Effector memory CD8-positive, alpha-beta T cell (primary cell): ENCODE results near the gene CD1E.

Experiments
- ATAC-seq: fragments of 150-1000 bp; cut with Tn5 transposase; replicated peaks from 2 replicates; pipeline ENCODE4 v1.10.0; 2021; ENCODE audit warnings: mild to moderate bottlenecking, moderate library complexity
- DNase-seq, 3 experiments: peaks; one replicate each; pipeline ENCODE4 v3.0.0; 2021
- H3K27ac Mint-ChIP-seq, 2 donors: one replicate each; pipeline ENCODE4 v1.8.0; 2022; ENCODE audit warnings: mild to moderate bottlenecking in 2 of 2, mixed read lengths in 2 of 2, moderate library complexity in 2 of 2
- H3K27me3 Mint-ChIP-seq, 2 donors: one replicate each; pipeline ENCODE4 v1.8.0; 2022; ENCODE audit warnings: mixed read lengths in 2 of 2
- H3K36me3 Mint-ChIP-seq: one replicate; pipeline ENCODE4 v1.8.0; 2022; ENCODE audit warnings: mild to moderate bottlenecking, moderate library complexity, mixed read lengths; ENCODE audit not compliant: insufficient read depth
- H3K4me1 Mint-ChIP-seq, 2 donors: one replicate each; pipeline ENCODE4 v1.8.0; 2022; ENCODE audit warnings: low read depth in 2 of 2, mixed read lengths in 2 of 2
- H3K4me3 Mint-ChIP-seq, 2 donors: one replicate each; pipeline ENCODE4 v1.8.0; 2022; ENCODE audit warnings: mild to moderate bottlenecking in 2 of 2, mixed read lengths in 2 of 2, moderate library complexity in 2 of 2
- H3K9me3 Mint-ChIP-seq, 2 donors: one replicate each; pipeline ENCODE4 v1.8.0; 2022; ENCODE audit warnings: mixed read lengths in 2 of 2

The CD1E gene

GRCh38 chr1:158390331-158390730, 36.6 kb downstream of the CD1E start:
- no peaks in the 10 kb centered on the region for H3K9me3 Mint-ChIP-seq
- DNase-seq = no peak
- no peak overlapping the region for H3K27ac Mint-ChIP-seq
- peaks cover 22 to 43% of the 10 kb centered on the region in 2 donors for H3K27me3 Mint-ChIP-seq
- H3K36me3 Mint-ChIP-seq = no peaks in the 10 kb centered on the region
- ATAC-seq = no peak
- no peak overlapping the region for H3K4me3 Mint-ChIP-seq
- H3K4me1 Mint-ChIP-seq = no peaks in the 10 kb centered on the region

- Mint-ChIP-seq H3K27ac (no peak overlapping the region), H3K9me3 (no peaks in the 10 kb centered on the region), H3K4me3 (no peak overlapping the region), H3K36me3 (no peaks in the 10 kb centered on the region), H3K4me1 (no peaks in the 10 kb centered on the region), H3K27me3 (peaks cover 21 to 40% of the 10 kb centered on the region in 2 donors)
- ATAC-seq (no peak), DNase-seq (no peak)
These were observed 37.4 kb downstream of the CD1E start for GRCh38 chr1:158391099-158391498.

- H3K4me3 Mint-ChIP-seq = no peak overlapping the region
- no peaks in the 10 kb centered on the region for H3K36me3 Mint-ChIP-seq
- no peaks in the 10 kb centered on the region for H3K4me1 Mint-ChIP-seq
- no peak for DNase-seq
- no peak overlapping the region for H3K27ac Mint-ChIP-seq
- peaks cover 21 to 27% of the 10 kb centered on the region in 2 donors for H3K27me3 Mint-ChIP-seq
- ATAC-seq = no peak
- no peaks in the 10 kb centered on the region for H3K9me3 Mint-ChIP-seq
These were observed 39.8 kb downstream of the CD1E start for GRCh38 chr1:158393476-158393875.

GRCh38 chr1:158396646-158397045, 43.0 kb downstream of the CD1E start:
- DNase-seq (no peak), ATAC-seq (no peak)
- peaks cover 19 to 41% of the 10 kb centered on the region in 2 donors for H3K27me3 Mint-ChIP-seq
- H3K9me3 Mint-ChIP-seq = no peaks in the 10 kb centered on the region
- no peaks in the 10 kb centered on the region for H3K36me3 Mint-ChIP-seq
- H3K27ac Mint-ChIP-seq = no peak overlapping the region
- no peak overlapping the region for H3K4me3 Mint-ChIP-seq
- H3K4me1 Mint-ChIP-seq = peaks cover 0 to 4% of the 10 kb centered on the region in 2 donors

- no peak for ATAC-seq
These were observed 45.3 kb downstream of the CD1E start, which contains the start of gene OR10T2 for GRCh38 chr1:158398818-158399514. OR10T2 (minus strand) TSS chr1:158399466; CDS start chr1:158399466, 0 bp downstream.

GRCh38 chr1:158400871-158401270, 47.2 kb downstream of the CD1E start:
- Mint-ChIP-seq H3K4me1 (peaks cover 0 to 4% of the 10 kb centered on the region in 2 donors), H3K27me3 (peaks cover 37 to 52% of the 10 kb centered on the region in 2 donors), H3K36me3 (no peaks in the 10 kb centered on the region), H3K9me3 (no peaks in the 10 kb centered on the region), H3K4me3 (no peak overlapping the region), H3K27ac (no peak overlapping the region)
- ATAC-seq = no peak
- DNase-seq = no peak

More at GRCh38 chr1:158398818-158399514, 45.3 kb downstream of the CD1E start, which contains the start of gene OR10T2:
- Mint-ChIP-seq H3K4me1 (peaks cover 0 to 4% of the 10 kb centered on the region in 2 donors), H3K9me3 (no peaks in the 10 kb centered on the region), H3K27ac (no peak within 1 kb of the TSS), H3K27me3 (peaks cover 26 to 53% of the 10 kb centered on the region in 2 donors), H3K36me3 (no peaks in the 10 kb centered on the region), H3K4me3 (no peak within 1 kb of the TSS)
- no peak for DNase-seq

- H3K36me3 Mint-ChIP-seq = no peaks in the 10 kb centered on the region
- H3K9me3 Mint-ChIP-seq = no peaks in the 10 kb centered on the region
- no peak overlapping the region for H3K4me3 Mint-ChIP-seq
- H3K4me1 Mint-ChIP-seq = no peaks in the 10 kb centered on the region
- no peak overlapping the region for H3K27ac Mint-ChIP-seq
- peaks cover 29 to 51% of the 10 kb centered on the region in 2 donors for H3K27me3 Mint-ChIP-seq
- ATAC-seq (no peak), DNase-seq (no peak)
These were observed 53.4 kb downstream of the CD1E start for GRCh38 chr1:158407092-158407491.
